GM12864 (cell line): ENCODE results near the gene C20orf141.

Experiments used
- DNase-seq: peaks from one replicate; pipeline ENCODE4 v3.0.0-alpha.2; 2011; ENCODE audit warnings: low read depth
- H3K4me3 ChIP-seq: 2 replicates; pipeline ENCODE4 v1.5.1; 2011; ENCODE audit warnings: mild to moderate bottlenecking, low read depth, low read length, control low read depth
- CTCF ChIP-seq: IDR thresholded peaks from 2 replicates; pipeline ENCODE4 v1.5.1; 2011; ENCODE audit warnings: low read depth, mild to moderate bottlenecking, moderate library complexity, low read length, control low read depth, inconsistent platforms; ENCODE audit errors: missing control alignments

C20orf141 gene

GRCh38 chr20:2839732-2840137, 24.9 kb downstream of the C20orf141 start:
- TF ChIP-seq CTCF = no peak
- no peak for DNase-seq
- peak overlapping the region; percentile 73 for H3K4me3 ChIP-seq

GRCh38 chr20:2840138-2840966, 25.6 kb downstream of the C20orf141 start, which contains the start of the genes PCED1A and VPS16:
PCED1A (minus strand) TSS chr20:2840655; CDS start chr20:2839912, 743 bp downstream.
VPS16 (plus strand) TSS chr20:2840745; CDS start chr20:2840775, 30 bp downstream.
- no peak for TF ChIP-seq CTCF
- H3K4me3 ChIP-seq = peak within 1 kb of the TSS; percentile 73

GRCh38 chr20:2840967-2841531, 26.3 kb downstream of the C20orf141 start:
- no peak for TF ChIP-seq CTCF
- DNase-seq = no peak

More at GRCh38 chr20:2840138-2840966, 25.6 kb downstream of the C20orf141 start, which contains the start of the genes PCED1A and VPS16:
- DNase-seq = peak; percentile 63

GRCh38 chr20:2845607-2846006, 30.8 kb downstream of the C20orf141 start:
- no peak overlapping the region for H3K4me3 ChIP-seq
- no peak for TF ChIP-seq CTCF
- no peak for DNase-seq

More at GRCh38 chr20:2840967-2841531, 26.3 kb downstream of the C20orf141 start:
- peak overlapping the region; percentile 73 for H3K4me3 ChIP-seq

GRCh38 chr20:2846698-2847097, 31.9 kb downstream of the C20orf141 start:
- no peak for DNase-seq
- no peak for TF ChIP-seq CTCF
- H3K4me3 ChIP-seq = no peak overlapping the region

GRCh38 chr20:2847802-2848201, 33.0 kb downstream of the C20orf141 start:
- no peak overlapping the region for H3K4me3 ChIP-seq
- no peak for DNase-seq
- no peak for TF ChIP-seq CTCF
